HEK293 (cell line): ENCODE results near the gene KSR1.

Experiments
- CTCF ChIA-PET: fragments of 350-600 bp; formaldehyde crosslinking; extraction: SDS; loops from one replicate; lab custom pipeline; 2021; ENCODE audit warnings: antibody characterized with exemption; lab: Yijun Ruan, JAX
- POLR2A ChIA-PET: fragments of 300-600 bp; formaldehyde crosslinking; extraction: SDS; loops from one replicate; lab custom pipeline; 2020; ENCODE audit warnings: antibody characterized with exemption, inconsistent platforms; lab: Yijun Ruan, JAX
- H3K27ac ChIP-seq: fragments of 200-500 bp; sonication (Bioruptor generic); 2 replicates; pipeline ENCODE4 v1.5.1; 2014; ENCODE audit warnings: low read depth, low read length, control low read depth, inconsistent platforms; ENCODE audit errors: extremely low read depth
- H3K36me3 ChIP-seq, 2 experiments: fragments of 200-500 bp in 1 of 2; sonication (Bioruptor generic) in 1 of 2; 1 replicate in 1 of 2; 2 replicates in 1 of 2; pipeline ENCODE4 v1.5.1; 2014 to 2017; ENCODE audit warnings: inconsistent platforms in 2 of 2, low read length in 2 of 2; ENCODE audit not compliant: control insufficient read depth in 2 of 2, insufficient read depth in 1 of 2
- H3K4me1 ChIP-seq: fragments of 200-500 bp; sonication (Bioruptor generic); 2 replicates; pipeline ENCODE4 v1.5.1; 2014; ENCODE audit warnings: mild to moderate bottlenecking, low read length, inconsistent platforms; ENCODE audit not compliant: control insufficient read depth, insufficient read depth
- H3K4me3 ChIP-seq: 2 replicates; pipeline ENCODE4 v1.5.1; 2011; ENCODE audit warnings: low read depth, mild to moderate bottlenecking, control low read depth, low read length, moderate library complexity
- H3K9me3 ChIP-seq: fragments of 200-500 bp; sonication (Bioruptor generic); 2 replicates; pipeline ENCODE4 v1.5.1; 2014; ENCODE audit warnings: low read depth, low read length, inconsistent platforms; ENCODE audit not compliant: control insufficient read depth, insufficient read depth
- AEBP2 ChIP-seq: fragments of 450-650 bp; formaldehyde crosslinking; IDR thresholded peaks from 2 replicates; pipeline ENCODE4 v1.5.1; 2016; ENCODE audit warnings: missing biosample characterization, missing genetic modification characterization, borderline replicate concordance
- HOXC10 ChIP-seq: sonication (generic); formaldehyde crosslinking; IDR thresholded peaks from 2 replicates; pipeline ENCODE4 v1.8.1; 2023; ENCODE audit warnings: mild to moderate bottlenecking, missing genetic modification reagents
- IKZF3 ChIP-seq: fragments of 450-650 bp; IDR thresholded peaks from 2 replicates; pipeline ENCODE4 v1.5.0; 2018; ENCODE audit warnings: missing biosample characterization, mild to moderate bottlenecking, missing genetic modification characterization, moderate library complexity
- KLF16 ChIP-seq: fragments of 450-650 bp; formaldehyde crosslinking; IDR thresholded peaks from 2 replicates; pipeline ENCODE4 v1.5.1; 2017; ENCODE audit warnings: missing biosample characterization, missing genetic modification characterization
- SP7 ChIP-seq: fragments of 450-650 bp; formaldehyde crosslinking; IDR thresholded peaks from 2 replicates; pipeline ENCODE4 v1.5.1; 2016; ENCODE audit warnings: missing biosample characterization, missing genetic modification characterization
- ZBTB17 ChIP-seq: fragments of 450-650 bp; formaldehyde crosslinking; IDR thresholded peaks from 2 replicates; pipeline ENCODE4 v1.5.1; 2016; ENCODE audit warnings: missing biosample characterization, missing genetic modification characterization
- ZBTB8A ChIP-seq: fragments of 450-650 bp; formaldehyde crosslinking; IDR thresholded peaks from 2 replicates; pipeline ENCODE4 v1.5.1; 2016; ENCODE audit warnings: missing biosample characterization, missing genetic modification characterization
- ZFP37 ChIP-seq: fragments of 450-650 bp; formaldehyde crosslinking; IDR thresholded peaks from 2 replicates; pipeline ENCODE4 v1.5.1; 2016; ENCODE audit warnings: missing biosample characterization, missing genetic modification characterization
- ZNF157 ChIP-seq: fragments of 450-650 bp; formaldehyde crosslinking; IDR thresholded peaks from 2 replicates; pipeline ENCODE4 v1.5.1; 2016; ENCODE audit warnings: missing biosample characterization, missing genetic modification characterization
- ZNF211 ChIP-seq: fragments of 450-650 bp; formaldehyde crosslinking; IDR thresholded peaks from 2 replicates; pipeline ENCODE4 v1.5.1; 2016; ENCODE audit warnings: low read depth, missing biosample characterization, missing genetic modification characterization
- ZNF214 ChIP-seq: fragments of 450-650 bp; formaldehyde crosslinking; IDR thresholded peaks from 2 replicates; pipeline ENCODE4 v1.5.1; 2017; ENCODE audit warnings: missing biosample characterization, mild to moderate bottlenecking, missing genetic modification characterization, borderline replicate concordance
- ZNF274 ChIP-seq, 2 experiments: fragments of 200-500 bp in 1 of 2; fragments of 450-650 bp in 1 of 2; sonication (Bioruptor generic) in 1 of 2; formaldehyde crosslinking in 1 of 2; IDR thresholded peaks; 2 replicates each; pipeline versions ENCODE4 v1.5.1 to v1.6.1; 2014 to 2016; ENCODE audit warnings: borderline replicate concordance in 1 of 2, inconsistent platforms in 1 of 2, low read length in 1 of 2, missing biosample characterization in 1 of 2, missing genetic modification characterization in 1 of 2
- ZNF292 ChIP-seq: fragments of 450-650 bp; formaldehyde crosslinking; IDR thresholded peaks from 2 replicates; pipeline ENCODE4 v1.5.1; 2016; ENCODE audit warnings: low read depth, missing biosample characterization, missing genetic modification characterization, borderline replicate concordance
- ZNF529 ChIP-seq: fragments of 450-650 bp; formaldehyde crosslinking; IDR thresholded peaks from 2 replicates; pipeline ENCODE4 v1.5.1; 2017; ENCODE audit warnings: missing genetic modification characterization, missing biosample characterization; ENCODE audit not compliant: insufficient replicate concordance
- ZNF585B ChIP-seq: fragments of 450-650 bp; formaldehyde crosslinking; IDR thresholded peaks from 2 replicates; pipeline ENCODE4 v1.5.1; 2016; ENCODE audit warnings: missing biosample characterization, missing genetic modification characterization
- ZNF596 ChIP-seq: fragments of 450-650 bp; IDR thresholded peaks from 2 replicates; pipeline ENCODE4 v1.5.0; 2018; ENCODE audit warnings: missing biosample characterization, mild to moderate bottlenecking, missing genetic modification characterization, moderate library complexity
- TF ChIP-seq, protein P1 (sequence below): fragments of 450-650 bp; IDR thresholded peaks from 2 replicates; pipeline ENCODE4 v1.5.1; 2018; ENCODE audit warnings: missing biosample characterization, mild to moderate bottlenecking, missing genetic modification characterization
- TF ChIP-seq, protein P2 (sequence below): fragments of 450-650 bp; formaldehyde crosslinking; IDR thresholded peaks from 2 replicates; pipeline ENCODE4 v1.5.1; 2017; ENCODE audit warnings: missing biosample characterization, missing genetic modification characterization

The KSR1 gene

GRCh38 chr17:27573971-27574525, 117.8 kb downstream of the KSR1 start (continued):
- TF ChIP-seq ZNF596 (tag by site-specific recombination) (no peak), HOXC10 (CRISPR knock-in tag) (no peak), ZBTB17 (tag by site-specific recombination) (peak; percentile 65), ZNF214 (tag by site-specific recombination) (no peak), ZFP37 (tag by site-specific recombination) (no peak), AEBP2 (tag by site-specific recombination) (no peak), SP7 (tag by site-specific recombination) (0 out of 2 replicates have a peak, but pooled peaks have one; percentile 15), ZNF157 (no peak), ZNF211 (no peak), ZBTB8A (tag by site-specific recombination) (0 out of 2 replicates have a peak, but pooled peaks have one; percentile 25)
- TF ChIP-seq, protein P1, sequence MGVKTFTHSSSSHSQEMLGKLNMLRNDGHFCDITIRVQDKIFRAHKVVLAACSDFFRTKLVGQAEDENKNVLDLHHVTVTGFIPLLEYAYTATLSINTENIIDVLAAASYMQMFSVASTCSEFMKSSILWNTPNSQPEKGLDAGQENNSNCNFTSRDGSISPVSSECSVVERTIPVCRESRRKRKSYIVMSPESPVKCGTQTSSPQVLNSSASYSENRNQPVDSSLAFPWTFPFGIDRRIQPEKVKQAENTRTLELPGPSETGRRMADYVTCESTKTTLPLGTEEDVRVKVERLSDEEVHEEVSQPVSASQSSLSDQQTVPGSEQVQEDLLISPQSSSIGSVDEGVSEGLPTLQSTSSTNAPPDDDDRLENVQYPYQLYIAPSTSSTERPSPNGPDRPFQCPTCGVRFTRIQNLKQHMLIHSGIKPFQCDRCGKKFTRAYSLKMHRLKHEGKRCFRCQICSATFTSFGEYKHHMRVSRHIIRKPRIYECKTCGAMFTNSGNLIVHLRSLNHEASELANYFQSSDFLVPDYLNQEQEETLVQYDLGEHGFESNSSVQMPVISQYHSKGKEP (tag by site-specific recombination) = no peak
- TF ChIP-seq, protein P2, sequence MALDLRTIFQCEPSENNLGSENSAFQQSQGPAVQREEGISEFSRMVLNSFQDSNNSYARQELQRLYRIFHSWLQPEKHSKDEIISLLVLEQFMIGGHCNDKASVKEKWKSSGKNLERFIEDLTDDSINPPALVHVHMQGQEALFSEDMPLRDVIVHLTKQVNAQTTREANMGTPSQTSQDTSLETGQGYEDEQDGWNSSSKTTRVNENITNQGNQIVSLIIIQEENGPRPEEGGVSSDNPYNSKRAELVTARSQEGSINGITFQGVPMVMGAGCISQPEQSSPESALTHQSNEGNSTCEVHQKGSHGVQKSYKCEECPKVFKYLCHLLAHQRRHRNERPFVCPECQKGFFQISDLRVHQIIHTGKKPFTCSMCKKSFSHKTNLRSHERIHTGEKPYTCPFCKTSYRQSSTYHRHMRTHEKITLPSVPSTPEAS (tag by site-specific recombination) = no peak

DNA sequence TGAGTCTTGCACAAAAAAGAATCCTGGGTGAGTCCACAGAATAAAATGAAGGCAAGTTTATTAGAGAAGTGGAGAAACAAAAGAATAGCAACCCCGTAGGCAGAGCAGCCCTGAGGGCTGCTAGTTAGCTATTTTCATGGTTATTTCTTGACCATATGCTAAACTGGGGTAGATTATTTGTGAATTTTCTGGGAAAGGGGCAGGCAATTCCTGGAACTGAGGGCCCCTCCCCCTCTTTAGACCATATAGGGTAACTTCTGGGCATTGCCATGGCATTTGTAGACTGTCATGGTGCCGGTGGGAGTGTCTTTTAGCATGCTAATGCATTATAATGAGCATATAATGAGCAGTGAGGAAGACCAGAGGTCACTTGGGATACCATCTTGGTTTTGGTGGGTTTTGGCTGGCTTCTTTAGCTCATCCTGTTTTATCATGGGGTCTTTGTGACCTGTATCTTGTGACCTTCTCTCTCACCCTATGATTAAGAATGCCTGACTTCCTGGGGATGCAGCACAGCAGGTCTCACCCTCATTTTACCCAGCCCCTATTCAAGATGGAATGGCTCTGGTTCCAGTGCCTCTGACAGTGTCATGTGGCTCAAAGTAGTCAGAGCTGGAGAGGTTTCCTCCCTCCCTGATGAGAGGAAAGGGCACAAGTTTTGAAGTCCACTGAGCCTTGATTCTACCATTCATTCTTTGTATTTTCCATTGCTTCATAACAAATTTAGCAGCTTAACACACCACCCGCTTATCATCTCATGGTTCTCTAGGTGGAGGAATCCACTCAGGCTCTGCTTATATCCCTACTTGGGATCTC, 119.1 kb downstream of the KSR1 start:
- H3K36me3 ChIP-seq = no peaks in the 10 kb centered on the region
- H3K9me3 ChIP-seq = no peaks in the 10 kb centered on the region
- POLR2A ChIA-PET = no interaction called here
- no peak overlapping the region for H3K4me3 ChIP-seq
- CTCF ChIA-PET = interaction anchor here (0.6 to 10.7 kb wide), 7 partner anchors 15 to 430 kb away, joined by 3 to 73 read pairs (median 3); no protein-coding TSS in a partner anchor
- H3K27ac ChIP-seq = no peak overlapping the region
- TF ChIP-seq ZNF529 (tag by site-specific recombination) (no peak), ZNF274 (IDR thresholded peaks at IDR 0.05; ENCODE audit: low read length) (no peak), ZNF274 (tag by site-specific recombination; IDR thresholded peaks at IDR 0.05; ENCODE audit: borderline replicate concordance) (no peak), ZNF292 (tag by site-specific recombination) (no peak), IKZF3 (tag by site-specific recombination) (no peak), ZNF585B (no peak)
- TF ChIP-seq, all 188 proteins: peak for 0
- H3K4me1 ChIP-seq = peaks cover 20% of the 10 kb centered on the region

- peaks cover 18% of the 10 kb centered on the region for H3K4me1 ChIP-seq
- no peaks in the 10 kb centered on the region for H3K9me3 ChIP-seq
- CTCF ChIA-PET = interaction anchor here (0.6 to 10.7 kb wide), 4 partner anchors 25 to 350 kb away, joined by 3 to 73 read pairs (median 3); no protein-coding TSS in a partner anchor
- no peak overlapping the region for H3K27ac ChIP-seq
- TF ChIP-seq KLF16 = no peak
- H3K36me3 ChIP-seq = no peaks in the 10 kb centered on the region
- POLR2A ChIA-PET = no interaction called here
- no peak overlapping the region for H3K4me3 ChIP-seq
Measured at GRCh38 chr17:27575912-27576252, 119.6 kb downstream of the KSR1 start.
